Left lobe of liver (tissue), 2 donors: Measurements from ENCODE around the gene CGN. TPM values are rescaled to one million over a fixed set of nuclear protein-coding genes. Genes with fewer than 3 reads are reported as not detected.

Experiments used
- ATAC-seq: fragments of 200-7000 bp; cut with Tn5 transposase; one replicate; pipeline ENCODE4 v1.9.1; 2020; ENCODE audit warnings: mild to moderate bottlenecking, moderate library complexity
- DNase-seq: peaks from one replicate; pipeline ENCODE4 v3.0.0-alpha.2; 2020; ENCODE audit warnings: low spot score
- total RNA-seq: library from RNA; stranded (reverse); gene quantifications from one replicate; pipeline ENCODE4 v1.2.1, GENCODE V29; 2021
- donor health status: DM: no; HTN: no; CAD: no; lungs with moderate emphysema.
- donor health status: DM: no; HTN: yes; CAD: no.

CGN gene
- total RNA-seq, 1 donor from 2014 or later = 51.4 TPM

DNA sequence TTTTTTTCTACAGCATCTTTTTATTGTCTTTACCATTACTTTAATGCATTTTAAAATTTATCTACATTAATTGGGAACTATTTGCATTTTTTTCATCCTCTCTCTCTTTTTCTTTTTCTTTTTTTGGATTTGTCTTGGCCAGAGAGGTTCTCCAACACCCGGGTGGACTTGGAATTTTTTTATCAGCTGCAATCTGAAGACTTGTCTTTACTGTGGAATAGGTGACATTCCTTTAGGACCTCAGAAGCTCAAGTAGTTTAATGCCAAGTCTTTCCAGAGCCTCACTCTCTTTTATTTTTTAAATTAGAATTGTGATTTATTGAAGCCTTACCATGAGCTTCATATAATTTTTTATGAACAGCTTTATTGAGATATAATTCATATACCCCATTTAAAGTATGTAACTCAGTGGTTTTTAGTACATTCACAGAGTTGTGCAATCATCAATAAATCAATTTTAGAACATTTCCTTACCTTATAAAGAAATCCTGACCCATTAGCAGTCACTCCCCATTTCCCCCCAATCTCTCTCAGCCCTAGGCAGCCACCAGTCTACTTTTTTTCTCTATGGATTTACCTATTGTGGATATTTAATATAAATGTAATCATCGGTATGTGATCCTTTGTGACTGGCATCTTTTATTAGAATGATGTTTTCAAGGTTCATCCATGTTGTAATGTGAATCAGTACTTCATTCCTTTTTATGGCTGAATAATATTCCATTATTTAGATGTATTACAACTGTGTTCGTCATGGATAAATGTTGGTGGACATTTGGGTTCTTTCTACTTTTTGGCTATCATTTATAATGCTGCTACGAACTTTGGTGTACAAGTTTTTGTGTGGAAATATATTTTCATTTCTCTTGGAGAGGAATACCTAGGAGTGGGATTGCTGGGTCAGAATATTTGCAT lies 35.1 kb downstream of the CGN start:
- ATAC-seq = no peak

DNA sequence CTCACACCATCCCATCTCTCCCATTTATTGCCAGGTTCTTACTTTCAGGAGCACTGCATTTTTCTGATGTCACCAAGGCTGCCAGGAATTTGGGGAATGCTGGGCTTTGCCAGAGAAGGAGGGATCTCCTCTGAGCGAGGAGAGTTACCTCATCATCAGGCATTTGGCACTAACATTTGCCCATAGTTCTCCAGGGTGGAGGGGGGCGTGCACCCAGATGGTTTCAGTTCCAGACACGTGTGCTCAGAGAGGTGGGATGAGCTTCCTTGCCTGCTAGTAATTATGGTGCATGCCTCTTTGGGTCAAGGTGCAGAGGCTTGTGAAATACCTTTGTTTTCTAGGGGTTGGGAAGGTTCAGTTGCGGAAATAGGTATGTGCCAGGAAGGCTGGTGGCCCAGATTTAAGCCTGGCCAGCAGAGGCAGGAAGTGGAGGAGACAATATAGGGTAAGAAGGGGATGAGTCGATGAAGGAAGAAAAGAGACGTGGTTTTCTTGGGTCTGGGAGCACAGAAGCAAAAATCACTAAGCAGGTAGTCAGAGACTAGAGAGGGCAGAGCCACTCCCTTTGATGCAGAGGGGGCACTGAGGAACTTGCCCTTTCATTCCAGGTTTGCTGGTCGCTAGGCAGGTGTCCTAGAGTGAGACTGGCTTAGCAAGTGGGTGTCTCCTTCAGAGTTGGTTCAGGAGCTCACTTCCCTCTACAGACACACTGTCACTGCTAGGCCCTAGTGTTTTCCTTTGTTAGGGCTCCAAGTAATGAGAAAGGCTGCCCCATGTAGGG lies 36.1 kb downstream of the CGN start:
- ATAC-seq (peak; percentile 95), DNase-seq (peak; percentile 91)

More for the DNA sequence above, 35.1 kb downstream of the CGN start:
- DNase-seq = no peak

- no peak for ATAC-seq
These were observed 36.7 kb downstream of the CGN start for GRCh38 chr1:151547900-151548230.

GRCh38 chr1:151549199-151549598 lies 38.0 kb downstream of the CGN start:
- ATAC-seq (no peak), DNase-seq (no peak)

More at GRCh38 chr1:151547900-151548230, 36.7 kb downstream of the CGN start:
- DNase-seq = no peak

GRCh38 chr1:151553659-151554058 lies 42.5 kb downstream of the CGN start:
- DNase-seq (no peak), ATAC-seq (no peak)

GRCh38 chr1:151556052-151556451 lies 44.9 kb downstream of the CGN start:
- DNase-seq = no peak
- ATAC-seq = no peak

- no peak for ATAC-seq
- no peak for DNase-seq
These were observed 51.5 kb downstream of the CGN start for GRCh38 chr1:151562661-151563060.

DNA sequence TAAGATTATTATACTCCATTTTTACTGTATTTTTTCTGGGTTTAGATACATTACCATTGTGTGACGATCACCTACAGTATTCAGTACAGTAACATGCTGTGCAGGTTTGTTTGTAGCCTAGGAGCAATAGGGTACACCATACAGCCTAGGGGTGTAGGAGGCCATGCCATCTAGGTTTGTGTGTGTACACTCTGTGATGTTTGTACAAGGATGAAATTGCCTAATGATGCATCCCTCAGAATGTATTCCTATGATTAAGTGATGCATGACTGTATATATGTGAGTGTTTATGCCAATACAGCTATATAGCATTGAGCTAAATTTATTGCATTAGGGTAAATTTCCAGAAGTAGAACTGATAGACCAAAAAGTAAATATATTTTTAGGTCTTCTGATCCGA lies 52.2 kb downstream of the CGN start:
- no peak for DNase-seq
- no peak for ATAC-seq

DNA sequence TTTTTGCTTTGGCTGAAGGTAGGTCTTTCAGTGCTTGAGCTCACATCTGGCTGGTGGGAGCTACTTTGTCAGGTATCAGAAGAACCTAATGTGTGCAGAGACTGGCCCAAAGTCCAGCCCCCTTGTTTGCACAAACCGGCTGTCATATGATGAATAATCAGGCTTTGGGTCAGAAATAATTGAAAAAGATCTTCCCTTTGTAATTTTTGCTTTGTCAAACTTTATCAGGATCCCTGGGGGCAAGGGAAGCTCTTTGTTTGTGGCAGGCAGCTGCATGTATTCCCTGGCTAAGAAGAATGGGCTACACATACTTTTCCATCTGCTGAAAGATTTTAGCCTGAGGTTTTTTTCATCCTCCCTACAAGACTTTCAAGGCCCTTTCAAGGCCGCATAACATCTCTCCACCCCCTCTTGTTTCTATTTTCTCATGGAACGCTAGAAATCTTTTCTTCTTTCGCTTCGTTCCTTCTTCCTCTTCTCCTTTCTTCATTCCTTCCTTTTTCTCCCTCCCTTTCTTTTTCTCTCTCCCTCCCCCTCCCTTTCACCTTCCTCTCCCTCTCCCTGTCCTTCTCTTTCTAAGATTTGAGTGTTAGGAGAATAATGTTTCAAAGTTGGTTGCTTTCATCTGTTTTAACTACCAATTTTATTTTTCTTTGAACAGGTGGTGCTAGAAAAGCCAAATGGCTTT lies 54.5 kb downstream of the CGN start:
- no peak for DNase-seq
- ATAC-seq = no peak

DNA sequence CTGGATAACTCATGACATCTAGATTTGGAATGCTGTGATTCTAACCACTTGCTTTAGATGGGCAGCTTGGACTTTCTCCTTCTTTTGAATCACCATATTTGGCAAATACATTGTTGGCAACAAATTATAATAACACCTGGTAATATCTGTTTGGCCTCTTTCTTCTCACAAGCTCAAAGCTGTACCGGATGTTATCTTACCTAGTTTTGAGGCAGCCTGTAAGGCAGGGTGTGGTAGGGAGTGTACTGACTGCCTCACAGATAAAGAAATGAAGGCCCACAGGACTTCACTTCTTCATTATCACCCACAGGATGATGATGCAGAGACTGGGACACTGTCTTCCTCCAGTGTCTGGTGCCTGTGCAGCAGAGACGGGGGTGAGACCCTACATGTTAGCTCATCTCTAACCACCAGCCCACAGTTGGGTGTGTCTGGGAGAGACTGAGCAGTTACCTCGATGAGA lies 57.5 kb downstream of the CGN start:
- no peak for DNase-seq
- no peak for ATAC-seq

- DNase-seq (no peak), ATAC-seq (no peak)
These were observed 59.6 kb downstream of the CGN start for GRCh38 chr1:151570819-151571218.

DNA sequence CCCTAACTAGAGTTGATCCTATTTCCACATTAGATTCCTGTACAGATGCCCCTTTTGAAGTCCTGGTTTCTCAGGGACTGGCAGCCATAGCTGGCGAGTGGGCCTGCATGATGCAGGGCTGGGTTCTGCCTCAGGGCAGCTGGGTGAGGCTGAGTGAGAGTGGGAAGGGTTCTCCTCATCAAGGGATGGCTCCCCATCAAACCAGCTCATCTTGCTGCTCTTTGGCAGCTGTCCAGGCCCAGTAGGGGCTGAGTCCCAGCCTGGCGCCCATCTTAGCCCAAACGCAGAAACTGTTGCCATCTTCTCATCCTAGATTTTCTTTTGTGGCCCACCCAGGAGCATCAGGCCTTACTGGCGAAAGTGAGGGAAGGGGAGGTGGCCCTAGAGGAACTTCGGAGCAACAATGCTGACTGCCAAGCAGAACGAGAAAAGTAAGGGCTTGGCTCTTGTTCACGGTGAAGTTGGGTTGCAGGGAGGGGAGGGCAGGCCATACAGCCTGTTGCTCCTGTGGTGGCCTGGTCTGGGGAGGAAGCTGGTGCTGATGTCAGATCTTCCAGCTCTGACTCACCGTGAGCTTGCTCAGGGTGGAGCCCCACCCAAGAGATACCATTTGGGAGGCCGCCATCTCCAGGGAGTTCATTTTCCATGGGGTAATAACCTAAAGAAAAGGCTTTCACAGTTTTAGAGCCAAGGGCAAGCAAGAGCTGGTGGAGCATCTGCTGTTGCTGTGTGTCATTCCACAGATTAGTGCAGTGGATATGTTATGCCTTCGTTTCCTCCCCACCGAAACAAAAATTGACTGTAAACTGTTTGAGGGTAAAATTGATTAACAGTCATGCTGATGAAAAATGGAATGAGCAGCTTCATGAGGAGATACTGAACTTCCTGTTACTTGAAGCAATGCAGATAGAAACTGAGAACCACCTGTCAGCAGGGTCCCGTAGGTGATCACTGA lies 63.7 kb downstream of the CGN start:
- no peak for ATAC-seq
- no peak for DNase-seq

DNA sequence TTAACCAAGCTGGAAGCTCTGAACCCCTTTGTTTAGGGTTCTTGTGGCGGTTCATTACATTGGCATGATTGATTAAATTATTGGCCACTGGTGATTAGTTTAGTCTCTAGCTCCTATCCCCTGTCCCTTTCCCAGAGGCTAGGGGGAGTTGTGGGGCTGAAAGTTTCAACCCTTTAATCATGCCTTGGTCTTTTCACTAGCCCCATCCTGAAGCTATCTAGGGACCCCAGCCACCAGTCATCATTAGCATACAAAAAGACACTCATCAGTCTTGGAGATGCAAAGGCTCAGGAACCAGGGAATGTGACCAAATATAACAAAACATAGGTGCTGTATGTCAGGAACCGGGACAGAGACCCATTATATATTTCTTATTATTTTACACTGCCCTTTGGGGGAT lies 66.0 kb downstream of the CGN start:
- ATAC-seq = no peak
- DNase-seq = no peak

DNA sequence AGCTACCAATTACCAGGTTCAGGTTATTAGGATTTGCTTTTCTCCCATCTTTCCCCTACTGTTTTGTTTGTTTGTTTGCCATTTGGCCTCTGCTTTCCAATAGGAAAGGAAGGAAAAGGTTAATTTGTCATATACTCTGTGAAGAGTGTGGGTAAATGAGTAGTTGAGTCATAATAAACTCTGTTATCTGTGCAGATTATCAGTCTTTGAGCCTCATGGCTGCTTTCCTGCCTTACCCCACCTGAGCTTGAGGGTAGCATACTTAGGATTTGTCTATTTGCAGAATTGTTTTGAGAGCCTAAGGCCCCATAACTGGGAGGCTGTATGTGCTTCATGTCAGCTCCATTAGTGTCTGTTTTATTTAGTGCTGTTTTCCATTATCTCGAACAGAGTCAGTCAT lies 67.8 kb downstream of the CGN start:
- DNase-seq (no peak), ATAC-seq (no peak)

- DNase-seq (no peak), ATAC-seq (no peak)
These were observed 68.4 kb downstream of the CGN start for GRCh38 chr1:151579436-151580225.

DNA sequence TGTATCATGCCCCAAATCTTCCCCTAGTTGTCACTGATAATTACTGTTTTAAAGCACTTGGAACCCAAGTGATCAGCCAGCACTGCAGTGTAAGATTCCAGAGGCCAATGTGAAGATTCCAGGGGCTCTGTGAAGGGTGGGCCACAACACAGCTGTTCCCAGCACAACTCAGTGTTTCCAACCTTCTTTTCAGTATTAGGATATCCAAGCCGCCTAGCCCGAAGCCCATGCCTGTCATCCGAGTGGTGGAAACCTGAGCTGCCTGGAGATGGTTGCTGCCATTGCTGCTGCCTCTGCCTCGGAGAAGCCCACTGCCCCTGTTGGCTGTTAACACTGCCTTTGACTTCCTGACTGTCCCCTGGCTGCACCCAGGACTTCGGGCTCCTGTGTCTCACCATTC lies 70.3 kb downstream of the CGN start:
- DNase-seq (no peak), ATAC-seq (no peak)

GRCh38 chr1:151581921-151582320 lies 70.7 kb downstream of the CGN start:
- ATAC-seq = no peak
- no peak for DNase-seq

- DNase-seq = no peak
These were observed 72.6 kb downstream of the CGN start for GRCh38 chr1:151583796-151584195.

GRCh38 chr1:151584278-151584677 lies 73.1 kb downstream of the CGN start:
- DNase-seq (no peak), ATAC-seq (no peak)

More at GRCh38 chr1:151583796-151584195, 72.6 kb downstream of the CGN start:
- no peak for ATAC-seq
